Mucosa of descending colon (tissue), 3 donors: ENCODE results near the gene STRAP. TPM values are rescaled to one million over a fixed set of nuclear protein-coding genes. Genes with fewer than 3 reads are reported as not detected.

Experiments
- ATAC-seq: fragments of 200-7000 bp; cut with Tn5 transposase; one replicate; pipeline ENCODE4 v1.9.1; 2020; ENCODE audit warnings: mild to moderate bottlenecking, moderate library complexity
- DNase-seq, 3 donors: peaks; one replicate each; pipeline ENCODE4 v3.0.0-alpha.2; 2020
- H3K36me3 ChIP-seq: fragments of 200-600 bp; one replicate; pipeline ENCODE4 v1.8.0; 2021; ENCODE audit warnings: low read depth, mild to moderate bottlenecking
- H3K4me1 ChIP-seq: fragments of 200-600 bp; one replicate; pipeline ENCODE4 v1.8.0; 2021; ENCODE audit warnings: low read depth, mild to moderate bottlenecking
- H3K4me3 ChIP-seq: fragments of 200-600 bp; one replicate; pipeline ENCODE4 v1.8.0; 2021; ENCODE audit warnings: mild to moderate bottlenecking
- H3K9me3 ChIP-seq: fragments of 200-600 bp; one replicate; pipeline ENCODE4 v1.8.0; 2021; ENCODE audit warnings: mild to moderate bottlenecking
- intact Hi-C, 2 donors: fragments of 100-400 bp; cut with DNase I in 1 of 2; cut with micrococcal nuclease in 1 of 2; formaldehyde crosslinking; loops; one replicate each; pipeline versions ENCODE4 v1.11.0 to v1.11.1; 2022; cut with DNase I, micrococcal nuclease
- total RNA-seq, 3 donors: library from RNA; stranded (reverse); fragmentation: NEBNext Ultra II Directional in 2 of 3; extraction: Animal tissue kit (Norgen Biotek cat#: 25700) in 2 of 3; gene quantifications; one replicate each; pipeline versions ENCODE4 v1.2.1 to v1.2.4, GENCODE V29; 2021 to 2023
- TF ChIP-seq, protein P1 (sequence below): fragments of 200-600 bp; IDR thresholded peaks from one replicate; pipeline ENCODE4 v1.8.0; 2022; ENCODE audit warnings: antibody characterized with exemption, mild to moderate bottlenecking
- donor health status: DM: no; HTN: no; CAD: no; lungs with moderate emphysema.
- donor health status: DM: no; HTN: no; CAD: no.
- donor health status: DM: no; HTN: yes; CAD: no.

Gene STRAP
- total RNA-seq, 3 donors from 2014 or later: 50.5 to 86.5 (median 72.8) TPM

- H3K4me1 ChIP-seq: peaks cover 17% of the 10 kb centered on the region
- ATAC-seq (no peak), DNase-seq (no peak)
- TF ChIP-seq, protein P1, sequence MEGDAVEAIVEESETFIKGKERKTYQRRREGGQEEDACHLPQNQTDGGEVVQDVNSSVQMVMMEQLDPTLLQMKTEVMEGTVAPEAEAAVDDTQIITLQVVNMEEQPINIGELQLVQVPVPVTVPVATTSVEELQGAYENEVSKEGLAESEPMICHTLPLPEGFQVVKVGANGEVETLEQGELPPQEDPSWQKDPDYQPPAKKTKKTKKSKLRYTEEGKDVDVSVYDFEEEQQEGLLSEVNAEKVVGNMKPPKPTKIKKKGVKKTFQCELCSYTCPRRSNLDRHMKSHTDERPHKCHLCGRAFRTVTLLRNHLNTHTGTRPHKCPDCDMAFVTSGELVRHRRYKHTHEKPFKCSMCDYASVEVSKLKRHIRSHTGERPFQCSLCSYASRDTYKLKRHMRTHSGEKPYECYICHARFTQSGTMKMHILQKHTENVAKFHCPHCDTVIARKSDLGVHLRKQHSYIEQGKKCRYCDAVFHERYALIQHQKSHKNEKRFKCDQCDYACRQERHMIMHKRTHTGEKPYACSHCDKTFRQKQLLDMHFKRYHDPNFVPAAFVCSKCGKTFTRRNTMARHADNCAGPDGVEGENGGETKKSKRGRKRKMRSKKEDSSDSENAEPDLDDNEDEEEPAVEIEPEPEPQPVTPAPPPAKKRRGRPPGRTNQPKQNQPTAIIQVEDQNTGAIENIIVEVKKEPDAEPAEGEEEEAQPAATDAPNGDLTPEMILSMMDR: no peak
- intact Hi-C loops: loop anchor here in 1 of 2 donors (5.0 kb wide), 1 partner anchor 272 kb away; no protein-coding TSS in a partner anchor
- H3K4me3 ChIP-seq: no peak overlapping the region
- H3K36me3 ChIP-seq: no peaks in the 10 kb centered on the region
- H3K9me3 ChIP-seq: no peaks in the 10 kb centered on the region
These were observed 23.1 kb upstream of the STRAP start for GRCh38 chr12:15859116-15859515.

DNA sequence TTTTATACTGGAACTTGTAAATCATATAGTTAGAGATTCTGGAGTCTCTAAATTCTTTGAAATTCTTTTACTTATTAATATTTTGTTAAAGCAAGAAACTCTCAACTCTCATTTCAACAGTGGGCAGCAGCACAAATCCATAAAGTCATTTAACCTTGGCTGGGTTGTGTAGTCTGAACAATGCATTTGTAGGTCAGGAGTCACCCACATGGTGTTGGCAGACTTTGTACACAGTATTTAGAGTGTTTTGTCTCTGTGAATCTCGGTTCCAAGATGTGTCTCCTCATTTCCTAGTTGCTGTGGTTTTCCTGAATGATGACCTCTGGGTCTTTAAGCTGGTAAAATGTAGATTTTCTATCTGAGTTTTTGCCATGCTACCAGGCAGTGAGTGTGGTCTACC, 20.8 kb upstream of the STRAP start:
- Histone ChIP-seq H3K36me3 (no peaks in the 10 kb centered on the region), H3K9me3 (no peaks in the 10 kb centered on the region), H3K4me1 (peaks cover 12% of the 10 kb centered on the region), H3K4me3 (no peak overlapping the region)
- intact Hi-C loops: no loop called here
- ATAC-seq (peak; percentile 68), DNase-seq (peak in 1 of 3 donors; percentile 58)
- TF ChIP-seq, protein P1: no peak

GRCh38 chr12:15862840-15863239, 19.3 kb upstream of the STRAP start:
- H3K4me1 ChIP-seq: peaks cover 12% of the 10 kb centered on the region
- TF ChIP-seq, protein P1: no peak
- no peaks in the 10 kb centered on the region for H3K36me3 ChIP-seq
- peak; percentile 67 for ATAC-seq
- H3K4me3 ChIP-seq: no peak overlapping the region
- intact Hi-C loops: no loop called here
- no peak for DNase-seq
- no peaks in the 10 kb centered on the region for H3K9me3 ChIP-seq

- ATAC-seq (peak; percentile 34), DNase-seq (no peak)
- H3K36me3 ChIP-seq: no peaks in the 10 kb centered on the region
- intact Hi-C loops: no loop called here
- H3K9me3 ChIP-seq: no peaks in the 10 kb centered on the region
- H3K4me3 ChIP-seq: no peak overlapping the region
- H3K4me1 ChIP-seq: peaks cover 12% of the 10 kb centered on the region
- TF ChIP-seq, protein P1: no peak
These were observed 18.8 kb upstream of the STRAP start for GRCh38 chr12:15863372-15863771.

GRCh38 chr12:15863984-15864383, 18.2 kb upstream of the STRAP start:
- intact Hi-C loops: no loop called here
- TF ChIP-seq, protein P1: no peak
- peaks cover 12% of the 10 kb centered on the region for H3K4me1 ChIP-seq
- H3K36me3 ChIP-seq: no peaks in the 10 kb centered on the region
- no peaks in the 10 kb centered on the region for H3K9me3 ChIP-seq
- no peak overlapping the region for H3K4me3 ChIP-seq
- no peak for ATAC-seq
- DNase-seq: no peak

DNA sequence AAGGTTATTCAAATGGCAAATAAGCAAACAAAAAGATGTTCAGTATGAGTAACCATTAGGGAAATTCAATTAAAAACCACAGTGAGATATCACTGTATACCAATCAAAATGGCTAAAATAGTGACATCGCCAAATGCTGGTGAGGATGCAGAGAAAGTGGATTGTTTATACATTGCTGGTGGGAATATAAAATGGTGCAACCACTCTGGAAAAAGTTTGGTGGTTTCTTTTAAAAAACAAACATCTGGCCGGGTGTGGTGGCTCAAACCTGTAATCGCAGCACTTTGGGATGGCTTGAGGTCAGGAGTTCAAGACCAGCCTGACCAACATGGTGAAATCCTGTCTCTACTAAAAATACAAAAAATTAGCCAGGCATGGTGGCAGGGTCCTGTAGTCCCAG, 14.0 kb upstream of the STRAP start:
- Histone ChIP-seq H3K4me3 (no peak overlapping the region), H3K9me3 (no peaks in the 10 kb centered on the region), H3K4me1 (no peaks in the 10 kb centered on the region), H3K36me3 (no peaks in the 10 kb centered on the region)
- TF ChIP-seq, protein P1: no peak
- ATAC-seq (no peak), DNase-seq (no peak)
- intact Hi-C loops: no loop called here
